Endodermal cell (in vitro differentiated cells): ENCODE measurements around the gene C17orf50. TPM values are rescaled to one million over a fixed set of nuclear protein-coding genes. Genes with fewer than 3 reads are reported as not detected.

Source experiments
- DNase-seq: peaks from one replicate; pipeline ENCODE4 v3.0.0-alpha.2; 2017
- H3K27ac ChIP-seq: 2 replicates; pipeline ENCODE4 v1.5.1; 2013; ENCODE audit warnings: mild to moderate bottlenecking, low read depth, low read length, moderate library complexity
- H3K27me3 ChIP-seq: 2 replicates; pipeline ENCODE4 v1.6.1; 2013; ENCODE audit warnings: mild to moderate bottlenecking, low read length, moderate library complexity; ENCODE audit not compliant: insufficient read depth, control insufficient read depth, poor library complexity, severe bottlenecking
- H3K36me3 ChIP-seq: 2 replicates; pipeline ENCODE4 v1.7.0; 2013; ENCODE audit warnings: mild to moderate bottlenecking, low read length, moderate library complexity; ENCODE audit not compliant: control insufficient read depth, insufficient read depth
- H3K4me1 ChIP-seq: one replicate; pipeline ENCODE4 v1.7.0; 2013; ENCODE audit warnings: low read length; ENCODE audit not compliant: control insufficient read depth, insufficient read depth
- H3K4me3 ChIP-seq: 2 replicates; pipeline ENCODE4 v1.5.1; 2013; ENCODE audit warnings: mild to moderate bottlenecking, low read length, moderate library complexity
- H3K9ac ChIP-seq: 2 replicates; pipeline ENCODE4 v1.6.1; 2013; ENCODE audit warnings: mild to moderate bottlenecking, low read length, moderate library complexity; ENCODE audit not compliant: poor library complexity, severe bottlenecking; ENCODE audit errors: extremely low read depth
- H3K9me3 ChIP-seq: 2 replicates; pipeline ENCODE4 v1.6.1; 2013; ENCODE audit warnings: mild to moderate bottlenecking, low read length, moderate library complexity; ENCODE audit not compliant: control insufficient read depth
- H3K27ac Mint-ChIP-seq: 2 replicates; pipeline ENCODE4 v1.8.0; 2020; ENCODE audit warnings: mixed read lengths
- H3K27me3 Mint-ChIP-seq: 2 replicates; pipeline ENCODE4 v1.8.0; 2021; ENCODE audit warnings: mild to moderate bottlenecking, mixed read lengths; ENCODE audit not compliant: insufficient read depth
- H3K36me3 Mint-ChIP-seq: 2 replicates; pipeline ENCODE4 v1.8.0; 2020; ENCODE audit warnings: low read depth, mixed read lengths
- H3K4me1 Mint-ChIP-seq: 2 replicates; pipeline ENCODE4 v1.8.0; 2020; ENCODE audit warnings: mixed read lengths
- H3K4me3 Mint-ChIP-seq: 2 replicates; pipeline ENCODE4 v1.8.0; 2020; ENCODE audit warnings: mild to moderate bottlenecking, moderate library complexity, mixed read lengths
- H3K9me3 Mint-ChIP-seq: 2 replicates; pipeline ENCODE4 v1.8.0; 2020; ENCODE audit warnings: mild to moderate bottlenecking, mixed read lengths
- CTCF ChIP-seq: fragments of 200-600 bp; sonication (generic); conservative IDR thresholded peaks from 2 replicates; pipeline ENCODE4 v1.5.0; 2021; ENCODE audit warnings: antibody characterized with exemption, mild to moderate bottlenecking
- WGBS, 2 experiments: methylation state at CpG; one replicate each; pipeline versions ENCODE4 v1.1.5 to v1.1.7; 2013; ENCODE audit warnings: missing lambda C conversion rate in 2 of 2, mixed read lengths in 1 of 2; ENCODE audit not compliant: insufficient coverage in 1 of 2, insufficient read length in 1 of 2; 5-methylcytosine and 5-hydroxymethylcytosine counted together
- total RNA-seq, 2 donors: library from RNA; stranded (reverse); fragmentation: NEBNext Ultra II Directional in 1 of 2; extraction: Animal tissue kit (Norgen Biotek cat#: 25700) in 1 of 2; gene quantifications; 2 replicates in 1 of 2; 3 replicates in 1 of 2; pipeline ENCODE4 v1.2.1, GENCODE V29; 2021

C17orf50 gene
- total RNA-seq, 2 donors from 2014 or later = not detected

DNA sequence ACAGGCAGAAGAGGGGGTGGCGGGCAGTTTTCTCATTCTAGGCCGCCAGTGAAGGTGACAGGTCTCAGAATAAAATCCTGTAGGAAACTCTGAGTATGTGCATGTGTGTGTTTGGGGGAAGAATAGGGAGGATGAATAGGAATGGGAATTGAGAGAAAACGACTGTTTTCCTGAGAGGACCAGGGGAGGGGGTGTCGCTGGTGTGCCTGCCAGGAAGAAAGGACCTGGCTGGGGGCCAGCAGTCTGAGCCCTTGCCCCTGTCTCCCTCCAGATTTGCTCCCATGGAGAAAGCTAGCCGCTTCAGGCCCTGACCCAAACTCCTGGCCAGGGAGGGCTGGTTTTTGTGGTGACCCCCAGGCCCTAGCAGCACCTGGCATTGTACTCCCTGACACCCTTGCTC lies 14.4 kb downstream of the C17orf50 start:
- no peak overlapping the region for H3K4me3 Mint-ChIP-seq
- Histone ChIP-seq H3K27ac (no peak overlapping the region), H3K9me3 (no peaks in the 10 kb centered on the region), H3K36me3 (no peaks in the 10 kb centered on the region), H3K9ac (no peak overlapping the region), H3K4me3 (no peak overlapping the region), H3K27me3 (no peaks in the 10 kb centered on the region), H3K4me1 (no peaks in the 10 kb centered on the region)
- TF ChIP-seq CTCF = no peak
- no peaks in the 10 kb centered on the region for H3K36me3 Mint-ChIP-seq
- WGBS, 2 experiments = 77 to 93% methylated on average over 3 to 5 of the region's 5 CpGs
- no peak overlapping the region for H3K27ac Mint-ChIP-seq
- no peak for DNase-seq
- no peaks in the 10 kb centered on the region for H3K9me3 Mint-ChIP-seq
- H3K27me3 Mint-ChIP-seq = peaks cover 2% of the 10 kb centered on the region
- H3K4me1 Mint-ChIP-seq = peaks cover 11% of the 10 kb centered on the region

- DNase-seq = no peak
- 92% methylated on average over 2 to 6 of the region's 6 CpGs for WGBS, 2 experiments
- Histone ChIP-seq H3K9ac (no peak overlapping the region), H3K36me3 (no peaks in the 10 kb centered on the region), H3K4me1 (no peaks in the 10 kb centered on the region), H3K9me3 (no peaks in the 10 kb centered on the region), H3K4me3 (no peak overlapping the region), H3K27me3 (no peaks in the 10 kb centered on the region), H3K27ac (no peak overlapping the region)
- Mint-ChIP-seq H3K9me3 (no peaks in the 10 kb centered on the region), H3K36me3 (no peaks in the 10 kb centered on the region), H3K4me1 (peaks cover 11% of the 10 kb centered on the region), H3K27ac (no peak overlapping the region), H3K27me3 (peaks cover 2% of the 10 kb centered on the region), H3K4me3 (no peak overlapping the region)
- no peak for TF ChIP-seq CTCF
Observed at GRCh38 chr17:35775583-35775982, 14.9 kb downstream of the C17orf50 start.

- Mint-ChIP-seq H3K36me3 (no peaks in the 10 kb centered on the region), H3K27ac (no peak overlapping the region), H3K4me1 (peaks cover 9% of the 10 kb centered on the region), H3K4me3 (no peak overlapping the region), H3K27me3 (peaks cover 16% of the 10 kb centered on the region), H3K9me3 (no peaks in the 10 kb centered on the region)
- Histone ChIP-seq H3K4me1 (no peaks in the 10 kb centered on the region), H3K9me3 (no peaks in the 10 kb centered on the region), H3K27ac (no peak overlapping the region), H3K4me3 (no peak overlapping the region), H3K27me3 (peaks cover 7% of the 10 kb centered on the region), H3K36me3 (no peaks in the 10 kb centered on the region), H3K9ac (no peak overlapping the region)
- no peak for DNase-seq
- 94 to 95% methylated on average over 13 to 16 of the region's 16 CpGs for WGBS, 2 experiments
- no peak for TF ChIP-seq CTCF
Observed at GRCh38 chr17:35778641-35779196, 18.0 kb downstream of the C17orf50 start.
